ENCODE results near the gene SERINC2.
"Not testable (repeated sequence)": the region's sequence is repeated elsewhere in the genome, so short reads cannot be mapped to it uniquely, and the experiment has no call there.

SERINC2 gene

DNA sequence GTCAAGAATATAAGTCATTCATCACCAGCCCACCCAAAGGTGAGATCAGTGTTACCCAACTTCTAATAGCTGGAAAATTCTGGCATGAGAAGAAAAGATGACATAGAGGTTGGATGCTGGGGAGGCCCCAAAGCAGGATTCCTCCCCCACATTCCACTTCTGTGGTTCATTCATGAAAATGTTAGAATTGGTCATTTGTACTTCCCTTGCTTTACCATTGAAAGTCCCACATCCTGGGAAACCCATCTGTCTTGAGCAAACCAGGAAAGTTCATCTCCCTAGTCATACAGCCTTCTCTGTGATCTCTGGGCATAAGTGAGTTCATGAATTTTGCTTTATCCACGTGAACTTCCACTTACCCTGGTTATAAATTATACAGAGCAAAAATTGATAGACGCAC lies 66.8 kb downstream of the SERINC2 start:
- Histone ChIP-seq H3K36me3 (replicated peaks; ENCODE audit: insufficient read depth, low read length) (no peaks in the 10 kb centered on the region), H3K4me2 (ENCODE audit: low read depth, low read length) (no peak overlapping the region), H3K79me2 (ENCODE audit: low read length) (no peaks in the 10 kb centered on the region), H3F3A (ENCODE audit: insufficient read depth, low read length) (peaks cover 14% of the 10 kb centered on the region; the same call in 1 of the 2 replicates), H3K9me3 (replicated peaks; ENCODE audit: insufficient read depth, low read length) (no peaks in the 10 kb centered on the region), H3K27ac (ENCODE audit: low read length) (no peak overlapping the region), H3K4me3 (ENCODE audit: low read length) (no peak overlapping the region), H3K4me1 (ENCODE audit: low read length) (peaks cover 22% of the 10 kb centered on the region), H4K20me1 (ENCODE audit: insufficient read depth, low read length) (no peaks in the 10 kb centered on the region), H3K27me3 (replicated peaks; ENCODE audit: insufficient read depth, low read length) (no peaks in the 10 kb centered on the region), H2AFZ (ENCODE audit: low read length) (no peak overlapping the region), H3K9ac (ENCODE audit: low read length) (no peak overlapping the region), H3K9me2 (replicated peaks; ENCODE audit: insufficient read depth, low read length) (no peaks in the 10 kb centered on the region)
- DNase-seq, result no peak
- TF ChIP-seq EZH2phosphoT487 (IDR thresholded peaks at IDR 0.05; ENCODE audit: low read length), result no peak

DNA sequence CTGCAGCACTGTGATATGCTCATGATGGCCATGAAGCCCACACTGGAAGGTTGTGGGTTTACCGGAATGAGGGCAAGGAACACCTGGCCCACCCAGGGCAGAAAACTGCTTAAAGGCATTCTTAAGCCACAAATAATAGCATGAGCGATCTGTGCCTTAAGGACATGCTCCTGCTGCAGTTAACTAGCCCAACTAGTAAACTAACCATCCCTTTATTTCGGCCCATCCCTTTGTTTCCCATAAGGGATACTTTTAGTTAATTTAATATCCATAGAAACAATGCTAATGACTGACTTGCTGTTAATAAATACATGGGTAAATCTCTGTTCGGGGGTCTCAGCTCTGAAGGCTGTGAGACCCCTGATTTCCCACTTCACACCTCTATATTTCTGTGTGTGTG lies 67.4 kb downstream of the SERINC2 start:
- not testable (repeated sequence) for H3K79me2 ChIP-seq (ENCODE audit: low read length); H3K27me3 ChIP-seq (replicated peaks; ENCODE audit: insufficient read depth, low read length); H3K9me3 ChIP-seq (replicated peaks; ENCODE audit: insufficient read depth, low read length); H3K36me3 ChIP-seq (replicated peaks; ENCODE audit: insufficient read depth, low read length); H3K9me2 ChIP-seq (replicated peaks; ENCODE audit: insufficient read depth, low read length); H3K9ac ChIP-seq (ENCODE audit: low read length); H3K4me2 ChIP-seq (ENCODE audit: low read depth, low read length); H4K20me1 ChIP-seq (ENCODE audit: insufficient read depth, low read length); DNase-seq; H2AFZ ChIP-seq (ENCODE audit: low read length); H3K4me3 ChIP-seq (ENCODE audit: low read length); H3K27ac ChIP-seq (ENCODE audit: low read length)
- peaks cover 22% of the 10 kb centered on the region for H3K4me1 ChIP-seq (ENCODE audit: low read length)
- H3F3A ChIP-seq (ENCODE audit: insufficient read depth, low read length), result peaks cover 14% of the 10 kb centered on the region; the same call in 1 of the 2 replicates

DNA sequence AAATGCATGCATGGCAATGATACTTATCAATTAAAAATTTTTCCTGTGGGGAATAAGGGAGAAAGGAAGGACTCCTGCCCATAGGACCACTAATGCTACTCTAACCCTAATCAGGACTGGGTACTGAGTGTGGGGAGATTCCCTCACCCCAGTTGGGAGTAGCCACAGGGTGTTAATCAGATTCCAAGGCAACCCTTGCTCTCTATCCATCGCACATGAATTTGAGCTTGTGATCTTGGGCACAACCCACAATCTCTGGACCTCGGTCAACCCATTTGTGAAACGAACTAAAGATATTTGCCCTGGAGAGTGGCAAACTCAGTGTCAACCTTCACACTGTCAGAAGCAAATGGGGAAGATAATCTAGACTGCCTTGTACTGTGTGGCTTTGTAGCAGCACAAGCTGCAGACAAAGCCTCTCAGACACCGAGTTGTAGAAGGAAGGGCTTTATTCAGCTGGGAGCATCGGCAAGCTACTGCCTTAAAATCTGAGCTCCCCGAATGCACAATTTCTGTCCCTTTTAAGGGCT lies 69.5 kb downstream of the SERINC2 start:
- DNase-seq, result no peak
- H3K27ac ChIP-seq (ENCODE audit: low read length), result no peak overlapping the region
- H3K4me1 ChIP-seq (ENCODE audit: low read length), result peaks cover 15% of the 10 kb centered on the region
- no peaks in the 10 kb centered on the region for H3K9me2 ChIP-seq (replicated peaks; ENCODE audit: insufficient read depth, low read length)
- H3F3A ChIP-seq (ENCODE audit: insufficient read depth, low read length), result peaks cover 18% of the 10 kb centered on the region
- H3K4me3 ChIP-seq (ENCODE audit: low read length), result no peak overlapping the region
- TF ChIP-seq EZH2phosphoT487 (IDR thresholded peaks at IDR 0.05; ENCODE audit: low read length) (no peak), EZH2 (optimal IDR thresholded peaks at IDR 0.05; ENCODE audit: low read depth, low read length) (no peak)
- TF ChIP-seq, protein P1, sequence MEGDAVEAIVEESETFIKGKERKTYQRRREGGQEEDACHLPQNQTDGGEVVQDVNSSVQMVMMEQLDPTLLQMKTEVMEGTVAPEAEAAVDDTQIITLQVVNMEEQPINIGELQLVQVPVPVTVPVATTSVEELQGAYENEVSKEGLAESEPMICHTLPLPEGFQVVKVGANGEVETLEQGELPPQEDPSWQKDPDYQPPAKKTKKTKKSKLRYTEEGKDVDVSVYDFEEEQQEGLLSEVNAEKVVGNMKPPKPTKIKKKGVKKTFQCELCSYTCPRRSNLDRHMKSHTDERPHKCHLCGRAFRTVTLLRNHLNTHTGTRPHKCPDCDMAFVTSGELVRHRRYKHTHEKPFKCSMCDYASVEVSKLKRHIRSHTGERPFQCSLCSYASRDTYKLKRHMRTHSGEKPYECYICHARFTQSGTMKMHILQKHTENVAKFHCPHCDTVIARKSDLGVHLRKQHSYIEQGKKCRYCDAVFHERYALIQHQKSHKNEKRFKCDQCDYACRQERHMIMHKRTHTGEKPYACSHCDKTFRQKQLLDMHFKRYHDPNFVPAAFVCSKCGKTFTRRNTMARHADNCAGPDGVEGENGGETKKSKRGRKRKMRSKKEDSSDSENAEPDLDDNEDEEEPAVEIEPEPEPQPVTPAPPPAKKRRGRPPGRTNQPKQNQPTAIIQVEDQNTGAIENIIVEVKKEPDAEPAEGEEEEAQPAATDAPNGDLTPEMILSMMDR (IDR thresholded peaks at IDR 0.05; ENCODE audit: low read length), result no peak
- no peaks in the 10 kb centered on the region for H3K9me3 ChIP-seq (replicated peaks; ENCODE audit: insufficient read depth, low read length)
- H3K79me2 ChIP-seq (ENCODE audit: low read length), result no peaks in the 10 kb centered on the region
- H3K36me3 ChIP-seq (replicated peaks; ENCODE audit: insufficient read depth, low read length), result no peaks in the 10 kb centered on the region
- H3K9ac ChIP-seq (ENCODE audit: low read length), result no peak overlapping the region
- no peaks in the 10 kb centered on the region for H3K27me3 ChIP-seq (replicated peaks; ENCODE audit: insufficient read depth, low read length)
- H2AFZ ChIP-seq (ENCODE audit: low read length), result no peak overlapping the region
- no peak overlapping the region for H3K4me2 ChIP-seq (ENCODE audit: low read depth, low read length)
- H4K20me1 ChIP-seq (ENCODE audit: insufficient read depth, low read length), result no peaks in the 10 kb centered on the region

DNA sequence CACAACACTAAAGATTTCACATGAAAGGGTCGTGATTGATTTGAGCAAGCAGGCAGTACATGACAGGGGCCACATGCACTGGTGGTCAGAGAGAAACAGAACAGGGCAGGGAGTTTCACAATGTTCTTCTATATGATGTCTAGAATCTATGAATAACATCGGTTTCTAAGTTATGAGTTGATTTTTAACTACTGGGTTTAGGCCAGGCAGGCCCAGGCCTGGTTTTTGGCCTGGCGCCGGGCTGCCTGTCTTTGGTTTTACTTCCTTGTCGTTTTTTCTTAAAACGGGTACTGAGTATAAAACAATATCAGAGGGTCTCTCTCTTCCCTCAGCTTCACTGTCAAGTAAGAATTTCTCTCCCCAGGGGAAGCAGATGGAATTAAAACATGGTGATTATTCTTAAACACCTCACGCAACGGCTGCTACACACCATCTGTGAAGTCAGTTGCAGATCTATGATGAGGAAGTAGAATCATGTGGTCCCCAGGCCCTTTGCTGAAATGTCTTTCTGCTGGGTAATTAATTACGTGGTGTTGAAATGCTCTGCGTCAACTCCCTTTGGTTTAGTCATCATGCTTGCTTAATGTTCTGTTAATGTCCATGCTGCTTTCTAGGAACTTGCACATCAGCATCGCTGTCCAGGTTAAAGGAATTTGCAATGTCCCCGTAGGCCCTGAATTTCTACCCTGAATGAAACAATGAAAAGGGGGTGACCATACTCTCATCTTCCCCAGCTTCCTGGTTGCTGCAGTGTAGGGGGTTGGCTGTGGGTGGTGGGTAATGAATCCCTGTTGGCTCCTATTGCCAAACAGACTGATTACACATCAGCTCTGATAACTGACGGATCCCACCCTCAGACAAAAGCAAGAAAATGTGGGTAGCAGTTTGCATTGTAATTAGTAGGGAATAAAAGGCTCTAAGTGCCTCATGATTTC lies 70.3 kb downstream of the SERINC2 start:
- no peak overlapping the region for H3K9ac ChIP-seq (ENCODE audit: low read length)
- no peaks in the 10 kb centered on the region for H3K9me3 ChIP-seq (replicated peaks; ENCODE audit: insufficient read depth, low read length)
- no peaks in the 10 kb centered on the region for H3K9me2 ChIP-seq (replicated peaks; ENCODE audit: insufficient read depth, low read length)
- H3K79me2 ChIP-seq (ENCODE audit: low read length), result no peaks in the 10 kb centered on the region
- no peak overlapping the region for H3K4me3 ChIP-seq (ENCODE audit: low read length)
- H3K4me1 ChIP-seq (ENCODE audit: low read length), result peaks cover 10% of the 10 kb centered on the region
- TF ChIP-seq, protein P1 (IDR thresholded peaks at IDR 0.05; ENCODE audit: low read length), result no peak
- TF ChIP-seq EZH2 (optimal IDR thresholded peaks at IDR 0.05; ENCODE audit: low read depth, low read length), result no peak
- TF ChIP-seq EZH2phosphoT487 (IDR thresholded peaks at IDR 0.05; ENCODE audit: low read length), result no peak
- H3K27ac ChIP-seq (ENCODE audit: low read length), result no peak overlapping the region
- H3K27me3 ChIP-seq (replicated peaks; ENCODE audit: insufficient read depth, low read length), result no peaks in the 10 kb centered on the region
- no peak for DNase-seq
- no peak overlapping the region for H2AFZ ChIP-seq (ENCODE audit: low read length)
- H3F3A ChIP-seq (ENCODE audit: insufficient read depth, low read length), result peaks cover 11% of the 10 kb centered on the region
- no peaks in the 10 kb centered on the region for H3K36me3 ChIP-seq (replicated peaks; ENCODE audit: insufficient read depth, low read length)
- H3K4me2 ChIP-seq (ENCODE audit: low read depth, low read length), result no peak overlapping the region
- no peaks in the 10 kb centered on the region for H4K20me1 ChIP-seq (ENCODE audit: insufficient read depth, low read length)
